OCI-LY1 (cell line): Measurements from ENCODE around the gene PUS7L.

Source experiments
- H2AFZ ChIP-seq: fragments of 200-600 bp; sonication (generic), shearing (Covaris generic); 2 replicates; pipeline ENCODE4 v1.6.0; 2014; ENCODE audit warnings: antibody characterized with exemption, mild to moderate bottlenecking, low read length
- H3F3A ChIP-seq: fragments of 200-600 bp; sonication (generic), shearing (Covaris generic); 2 replicates; pipeline ENCODE4 v1.6.0; 2014; ENCODE audit warnings: mild to moderate bottlenecking, antibody characterized with exemption, low read length, moderate library complexity; ENCODE audit not compliant: insufficient read depth
- H3K27ac ChIP-seq: fragments of 200-600 bp; sonication (generic); 2 replicates; pipeline ENCODE4 v1.5.1; 2014; ENCODE audit warnings: low read length, mixed run types, mild to moderate bottlenecking, low read depth; ENCODE audit not compliant: poor library complexity, severe bottlenecking
- H3K27me3 ChIP-seq: fragments of 200-600 bp; sonication (generic); 2 replicates; pipeline ENCODE4 v1.6.0; 2014; ENCODE audit warnings: antibody characterized with exemption, mild to moderate bottlenecking, low read length, moderate library complexity; ENCODE audit not compliant: insufficient read depth
- H3K36me3 ChIP-seq: fragments of 200-600 bp; sonication (generic); 2 replicates; pipeline ENCODE4 v1.6.1; 2014; ENCODE audit warnings: mild to moderate bottlenecking, antibody characterized with exemption, low read length, moderate library complexity, mixed read lengths; ENCODE audit not compliant: insufficient read depth
- H3K4me1 ChIP-seq: fragments of 200-600 bp; sonication (generic); 2 replicates; pipeline ENCODE4 v1.5.1; 2014; ENCODE audit warnings: mild to moderate bottlenecking, low read length, moderate library complexity; ENCODE audit not compliant: insufficient read depth, severe bottlenecking
- H3K4me2 ChIP-seq: fragments of 200-600 bp; sonication (generic), shearing (Covaris generic); 2 replicates; pipeline ENCODE4 v1.6.1; 2014; ENCODE audit warnings: low read length
- H3K4me3 ChIP-seq: fragments of 200-600 bp; sonication (generic); 2 replicates; pipeline ENCODE4 v1.5.1; 2014; ENCODE audit warnings: low read length, low read depth, mild to moderate bottlenecking, mixed read lengths; ENCODE audit not compliant: poor library complexity, severe bottlenecking
- H3K79me2 ChIP-seq: fragments of 200-600 bp; shearing (Covaris generic); 2 replicates; pipeline ENCODE4 v1.6.1; 2016; ENCODE audit warnings: mixed run types, low read length, mixed read lengths; ENCODE audit not compliant: insufficient read depth
- H3K9ac ChIP-seq: fragments of 200-600 bp; sonication (generic), shearing (Covaris generic); 2 replicates; pipeline ENCODE4 v1.6.1; 2014; ENCODE audit warnings: mild to moderate bottlenecking, low read length, mixed read lengths
- H3K9me2 ChIP-seq: fragments of 200-600 bp; sonication (generic), shearing (Covaris generic); 2 replicates; pipeline ENCODE4 v1.6.1; 2014; ENCODE audit warnings: low read depth, mild to moderate bottlenecking, low read length, mixed read lengths
- H3K9me3 ChIP-seq: fragments of 200-600 bp; shearing (Covaris generic); 2 replicates; pipeline ENCODE4 v1.6.1; 2014; ENCODE audit warnings: low read length, mixed read lengths
- H4K20me1 ChIP-seq: fragments of 200-600 bp; sonication (generic), shearing (Covaris generic); 2 replicates; pipeline ENCODE4 v1.6.0; 2016; ENCODE audit warnings: mild to moderate bottlenecking, low read length; ENCODE audit not compliant: insufficient read depth
- CTCF ChIP-seq: fragments of 200-600 bp; sonication (generic), shearing (Covaris generic); IDR thresholded peaks from 2 replicates; pipeline ENCODE4 v1.5.1; 2017; ENCODE audit warnings: mild to moderate bottlenecking, antibody characterized with exemption, low read length, moderate library complexity, mixed read lengths
- EZH2 ChIP-seq: fragments of 200-600 bp; sonication (generic), shearing (Covaris generic); IDR thresholded peaks from 2 replicates; pipeline ENCODE4 v1.8.0; 2017; ENCODE audit warnings: borderline replicate concordance, mixed run types, mild to moderate bottlenecking, antibody characterized with exemption, low read length, moderate library complexity, mixed read lengths

Gene PUS7L

GRCh38 chr12:43736927-43737440, 21.6 kb downstream of the PUS7L start:
- Histone ChIP-seq H3K27ac (no peak overlapping the region), H3K9me3 (no peaks in the 10 kb centered on the region), H3K4me3 (no peak overlapping the region), H3K9ac (no peak overlapping the region), H3K27me3 (no peaks in the 10 kb centered on the region), H2AFZ (no peak overlapping the region), H4K20me1 (no peaks in the 10 kb centered on the region), H3K4me1 (no peaks in the 10 kb centered on the region), H3F3A (no peaks in the 10 kb centered on the region; the same call in 1 of the 2 replicates), H3K36me3 (peaks cover 64% of the 10 kb centered on the region), H3K4me2 (no peak overlapping the region), H3K9me2 (no peaks in the 10 kb centered on the region), H3K79me2 (no peaks in the 10 kb centered on the region)
- TF ChIP-seq EZH2 (no peak), CTCF (no peak)

DNA sequence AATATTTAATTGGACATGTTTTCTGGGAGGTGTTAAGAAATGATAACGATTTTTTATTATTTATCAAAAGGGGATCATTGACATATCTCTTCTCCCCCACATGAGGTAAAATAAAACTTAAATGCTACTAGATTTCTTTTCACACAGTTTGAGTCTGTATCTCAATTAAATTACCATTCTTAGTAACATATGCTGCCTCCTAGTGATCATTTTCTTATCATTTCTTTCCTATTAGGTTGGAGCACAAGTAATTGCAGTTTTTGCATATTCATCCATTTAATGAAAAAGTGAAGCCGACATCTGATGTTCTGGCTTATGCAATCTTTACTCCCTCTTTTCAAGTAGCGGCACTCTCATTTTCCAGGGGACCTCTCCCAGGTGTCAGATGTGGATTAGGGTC, 24.9 kb downstream of the PUS7L start:
- H3K4me2 ChIP-seq, result no peak overlapping the region
- H3K27me3 ChIP-seq, result no peaks in the 10 kb centered on the region
- peaks cover 56% of the 10 kb centered on the region; the same call in 1 of the 2 replicates for H3K36me3 ChIP-seq

GRCh38 chr12:43730283-43730682, 28.3 kb downstream of the PUS7L start:
- H3K9me2 ChIP-seq, result no peaks in the 10 kb centered on the region
- H3K36me3 ChIP-seq, result peaks cover 41% of the 10 kb centered on the region; the same call in 1 of the 2 replicates
- no peaks in the 10 kb centered on the region for H3K79me2 ChIP-seq
- H3K27me3 ChIP-seq, result no peaks in the 10 kb centered on the region
- TF ChIP-seq CTCF (no peak), EZH2 (no peak)
- H2AFZ ChIP-seq, result no peak overlapping the region
- H3K9ac ChIP-seq, result no peak overlapping the region
- H3K27ac ChIP-seq, result no peak overlapping the region
- H3F3A ChIP-seq, result no peaks in the 10 kb centered on the region
- H4K20me1 ChIP-seq, result no peaks in the 10 kb centered on the region
- no peak overlapping the region for H3K4me3 ChIP-seq
- H3K9me3 ChIP-seq, result no peaks in the 10 kb centered on the region
- H3K4me1 ChIP-seq, result no peaks in the 10 kb centered on the region
- H3K4me2 ChIP-seq, result no peak overlapping the region

More for the DNA sequence above, 24.9 kb downstream of the PUS7L start:
- Histone ChIP-seq H4K20me1 (no peaks in the 10 kb centered on the region), H3F3A (no peaks in the 10 kb centered on the region), H3K27ac (no peak overlapping the region), H2AFZ (no peak overlapping the region), H3K4me1 (no peaks in the 10 kb centered on the region), H3K9me2 (no peaks in the 10 kb centered on the region), H3K9me3 (no peaks in the 10 kb centered on the region), H3K9ac (no peak overlapping the region), H3K79me2 (no peaks in the 10 kb centered on the region), H3K4me3 (no peak overlapping the region)
- TF ChIP-seq CTCF, result peak; percentile 10; the same call in 1 of the 2 replicates
- TF ChIP-seq EZH2, result no peak
